ENCODE results near the gene CCT2. TPM values are rescaled to one million over a fixed set of nuclear protein-coding genes. Genes with fewer than 3 reads are reported as not detected.

The CCT2 gene
- total and polyA plus RNA-seq, 2 of the 4 experiments (the other 2 are of a cell fraction), result 194 to 651 TPM

DNA sequence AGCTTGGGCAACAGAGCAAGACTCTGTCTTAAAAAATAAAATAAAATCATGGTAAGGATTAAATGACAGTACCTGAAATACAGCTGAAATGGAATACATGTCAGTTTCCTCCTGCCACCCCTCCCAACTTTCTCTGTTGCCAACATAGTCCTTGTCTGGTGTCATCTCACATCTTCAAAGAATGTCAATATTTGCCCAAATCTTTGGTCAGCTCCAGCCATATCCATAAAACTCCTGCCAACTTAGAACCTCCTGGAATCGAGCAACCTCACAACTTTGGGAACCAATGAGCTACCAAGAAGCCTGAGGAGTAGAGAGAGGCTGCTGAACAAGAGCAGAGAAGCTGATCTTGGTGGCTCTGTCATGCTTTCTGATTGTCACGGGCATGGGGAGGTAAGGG, 36.3 kb downstream of the CCT2 start:
- Histone ChIP-seq H4K5ac (ENCODE audit: low read depth, low read length) (no peak overlapping the region), H3K56ac (ENCODE audit: extremely low read depth, insufficient read depth, low read length) (no peak overlapping the region), H3K27ac (ENCODE audit: insufficient read depth, low read length) (no peak overlapping the region), H4K20me1 (ENCODE audit: insufficient read depth, low read length) (no peaks in the 10 kb centered on the region), H3K18ac (ENCODE audit: low read depth, low read length) (no peak overlapping the region), H3K9me3 (ENCODE audit: control insufficient read depth, insufficient read depth, low read length) (no peaks in the 10 kb centered on the region), H2AK9ac (replicated peaks; ENCODE audit: low read depth, low read length, poor library complexity) (no peak overlapping the region), H3K9me1 (ENCODE audit: insufficient read depth, low read length) (no peaks in the 10 kb centered on the region), H3K4me2 (ENCODE audit: low read depth, low read length) (no peak overlapping the region), H3K79me1 (ENCODE audit: low read depth in 1 of 2, low read length in 2 of 2) (no peaks in the 10 kb centered on the region), H3K14ac (replicated peaks; ENCODE audit: low read depth, low read length) (no peak overlapping the region), H3K4me3 (ENCODE audit: insufficient read depth, low read depth, low read length) (no peak overlapping the region), H4K8ac (ENCODE audit: low read depth in 2 of 2, low read length in 2 of 2) (no peak overlapping the region), H3K4me1 (ENCODE audit: control insufficient read depth, insufficient read depth, low read length) (no peaks in the 10 kb centered on the region), H2BK15ac (ENCODE audit: low read depth, low read length) (no peak overlapping the region), H3K27me3 (ENCODE audit: control insufficient read depth, insufficient read depth, low read length) (peaks cover 24% of the 10 kb centered on the region), H2BK20ac (ENCODE audit: low read depth, low read length) (no peak overlapping the region), H2AFZ (replicated peaks; ENCODE audit: low read length, poor library complexity) (no peak overlapping the region), H3K36me3 (ENCODE audit: control insufficient read depth, insufficient read depth, low read length) (no peaks in the 10 kb centered on the region), H2AK5ac (ENCODE audit: low read depth, low read length) (no peak overlapping the region), H3K23ac (ENCODE audit: low read depth, low read length) (no peak overlapping the region), H2BK5ac (ENCODE audit: low read depth, low read length, poor library complexity, severe bottlenecking) (no peak overlapping the region), H3K4ac (ENCODE audit: low read depth, low read length) (no peak overlapping the region), H3K9ac (ENCODE audit: low read depth, low read length) (no peak overlapping the region), H2BK120ac (ENCODE audit: low read depth, low read length) (no peak overlapping the region), H4K91ac (ENCODE audit: insufficient read depth, low read depth, low read length) (no peak overlapping the region)
- dilution Hi-C loops (cut with HindIII; ENCODE audit: low sequenced_read_pairs, unreplicated experiment) (no loop called here), intact Hi-C loops (cut with micrococcal nuclease) (no loop called here), in situ Hi-C loops (cut with MboI; ENCODE audit: low sequenced_read_pairs) (no loop called here)
- no TSS peak for BruUV-seq (replicated peaks)
- POLR2A ChIA-PET (ENCODE audit: unreplicated experiment), result no interaction called here
- DNase-seq, result no peak
- CTCF ChIA-PET, result no interaction called here
- TF ChIP-seq RCOR1 (IDR thresholded peaks at IDR 0.05; ENCODE audit: insufficient replicate concordance, low read length), result no peak
- TF ChIP-seq, protein P1, sequence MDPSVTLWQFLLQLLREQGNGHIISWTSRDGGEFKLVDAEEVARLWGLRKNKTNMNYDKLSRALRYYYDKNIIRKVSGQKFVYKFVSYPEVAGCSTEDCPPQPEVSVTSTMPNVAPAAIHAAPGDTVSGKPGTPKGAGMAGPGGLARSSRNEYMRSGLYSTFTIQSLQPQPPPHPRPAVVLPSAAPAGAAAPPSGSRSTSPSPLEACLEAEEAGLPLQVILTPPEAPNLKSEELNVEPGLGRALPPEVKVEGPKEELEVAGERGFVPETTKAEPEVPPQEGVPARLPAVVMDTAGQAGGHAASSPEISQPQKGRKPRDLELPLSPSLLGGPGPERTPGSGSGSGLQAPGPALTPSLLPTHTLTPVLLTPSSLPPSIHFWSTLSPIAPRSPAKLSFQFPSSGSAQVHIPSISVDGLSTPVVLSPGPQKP (IDR thresholded peaks at IDR 0.05; ENCODE audit: borderline replicate concordance, low read depth, low read length), result no peak
- no peak for TF ChIP-seq MXI1 (IDR thresholded peaks at IDR 0.05; ENCODE audit: borderline replicate concordance, low read depth, low read length)
- no peak for TF ChIP-seq SMC3 (IDR thresholded peaks at IDR 0.05; ENCODE audit: low read depth, low read length)
- no peak for TF ChIP-seq POLR2A (IDR thresholded peaks at IDR 0.05; ENCODE audit: low read depth, low read length)
- no peak for ATAC-seq (ENCODE audit: low read depth)
- no CpG with 5 or more reads among the region's 2 CpGs for WGBS, 2 experiments (ENCODE audit: extremely low coverage in 2 of 2, insufficient read length in 1 of 2)
